Body of pancreas (tissue), 4 donors: ENCODE measurements around the gene ARHGAP15. TPM values are rescaled to one million over a fixed set of nuclear protein-coding genes. Genes with fewer than 3 reads are reported as not detected.

ENCODE experiments used
- ATAC-seq: fragments of 150-250 bp; one replicate; pipeline ENCODE4 v1.9.1; 2016
- DNase-seq, 4 donors: peaks; one replicate each; pipeline ENCODE4 v3.0.0-alpha.2; 2019
- H3K27ac ChIP-seq, 4 donors: fragments of 200-600 bp; sonication (generic); 1 replicate in 3 of 4; 2 replicates in 1 of 4; pipeline versions ENCODE4 v1.5.1 to v1.6.1; 2016 to 2019; ENCODE audit warnings: mild to moderate bottlenecking in 1 of 4, mixed read lengths in 1 of 4, moderate library complexity in 1 of 4
- H3K27me3 ChIP-seq, 2 donors: fragments of 200-600 bp; sonication (generic); one replicate each; pipeline ENCODE4 v1.6.0; 2016; ENCODE audit warnings: mild to moderate bottlenecking in 1 of 2
- H3K36me3 ChIP-seq, 2 donors: fragments of 200-600 bp; sonication (generic); replicated peaks in 1 of 2; 2 replicates each; pipeline ENCODE4 v1.5.1; 2016; ENCODE audit warnings: low read depth in 2 of 2; ENCODE audit not compliant: insufficient read depth in 1 of 2
- H3K4me1 ChIP-seq: fragments of 200-600 bp; sonication (generic); one replicate; pipeline ENCODE4 v1.6.0; 2016
- H3K4me3 ChIP-seq, 2 donors: fragments of 200-600 bp; sonication (generic); 1 replicate in 1 of 2; 2 replicates in 1 of 2; pipeline ENCODE4 v1.5.1; 2016 to 2019
- H3K9me3 ChIP-seq, 3 donors: fragments of 200-600 bp; sonication (generic); 1 replicate in 2 of 3; 2 replicates in 1 of 3; pipeline ENCODE4 v1.5.1; 2016
- CTCF ChIP-seq, 7 experiments: fragments of 450-650 bp in 4 of 7; fragments of 200-600 bp in 3 of 7; sonication (generic) in 3 of 7; IDR thresholded peaks; one replicate each; pipeline ENCODE4 v1.5.1; 2016 to 2019; ENCODE audit warnings: antibody characterized with exemption in 7 of 7
- POLR2A ChIP-seq, 3 donors: fragments of 450-650 bp; IDR thresholded peaks; one replicate each; pipeline ENCODE4 v1.6.1; 2016; ENCODE audit warnings: antibody characterized with exemption in 3 of 3, mild to moderate bottlenecking in 2 of 3
- WGBS, 2 donors: methylation state at CpG; one replicate each; pipeline ENCODE4 v1.1.5; 2017; 5-methylcytosine and 5-hydroxymethylcytosine counted together
- intact Hi-C: fragments of 100-400 bp; cut with DNase I; formaldehyde crosslinking; loops from one replicate; pipeline ENCODE4 v1.15.1; 2023
- total RNA-seq, 2 donors: library from RNA; depleted of rRNA; stranded (reverse); fragments of >200 nt; gene quantifications; one replicate each; pipeline ENCODE4 v1.1.0, GENCODE V29; 2016

ARHGAP15 gene
- total RNA-seq, 2 donors from 2014 or later, result 1.3 TPM; not detected in 1

- H3K36me3 ChIP-seq, result no peaks in the 10 kb centered on the region
- no peaks in the 10 kb centered on the region for H3K27me3 ChIP-seq
- H3K27ac ChIP-seq, result no peak overlapping the region
- H3K9me3 ChIP-seq, result no peaks in the 10 kb centered on the region
- DNase-seq (no peak), ATAC-seq (no peak)
- intact Hi-C loops, result no loop called here
- WGBS, 2 donors, result 71 to 78% methylated on average over 5 of the region's 5 CpGs
- no peak for TF ChIP-seq POLR2A (IDR thresholded peaks at IDR 0.05)
- TF ChIP-seq CTCF (IDR thresholded peaks at IDR 0.05), result no peak
- H3K4me3 ChIP-seq, result no peak overlapping the region
- H3K4me1 ChIP-seq, result no peaks in the 10 kb centered on the region
Measured at GRCh38 chr2:143742581-143742980, 613.4 kb downstream of the ARHGAP15 start.

GRCh38 chr2:143744114-143744513 lies 614.9 kb downstream of the ARHGAP15 start:
- ATAC-seq (no peak), DNase-seq (no peak)
- no peaks in the 10 kb centered on the region for H3K4me1 ChIP-seq
- no peak overlapping the region for H3K4me3 ChIP-seq
- intact Hi-C loops, result no loop called here
- no peak overlapping the region for H3K27ac ChIP-seq
- WGBS, 2 donors, result 95 to 100% methylated on average over 2 of the region's 2 CpGs
- no peaks in the 10 kb centered on the region for H3K36me3 ChIP-seq
- no peak for TF ChIP-seq CTCF (IDR thresholded peaks at IDR 0.05)
- TF ChIP-seq POLR2A (IDR thresholded peaks at IDR 0.05), result no peak
- H3K9me3 ChIP-seq, result no peaks in the 10 kb centered on the region
- no peaks in the 10 kb centered on the region for H3K27me3 ChIP-seq

- no peak overlapping the region for H3K27ac ChIP-seq
- H3K9me3 ChIP-seq, result no peaks in the 10 kb centered on the region
- WGBS, 2 donors, result 63 to 66% methylated on average over 2 of the region's 2 CpGs
- peak in 2 of 4 donors; percentile 20 to 22 for DNase-seq
- no peak overlapping the region for H3K4me3 ChIP-seq
- intact Hi-C loops, result no loop called here
- peak; percentile 80 for ATAC-seq
- no peaks in the 10 kb centered on the region for H3K4me1 ChIP-seq
- no peaks in the 10 kb centered on the region for H3K36me3 ChIP-seq
- TF ChIP-seq CTCF (IDR thresholded peaks at IDR 0.05), result no peak
- no peak for TF ChIP-seq POLR2A (IDR thresholded peaks at IDR 0.05)
- no peaks in the 10 kb centered on the region for H3K27me3 ChIP-seq
Measured at GRCh38 chr2:143745060-143745459, 615.8 kb downstream of the ARHGAP15 start.

GRCh38 chr2:143754742-143755141 lies 625.5 kb downstream of the ARHGAP15 start:
- Histone ChIP-seq H3K36me3 (no peaks in the 10 kb centered on the region), H3K27me3 (no peaks in the 10 kb centered on the region), H3K4me1 (no peaks in the 10 kb centered on the region), H3K4me3 (no peak overlapping the region), H3K9me3 (no peaks in the 10 kb centered on the region), H3K27ac (no peak overlapping the region)
- intact Hi-C loops, result no loop called here
- ATAC-seq (no peak), DNase-seq (no peak)
- 88 to 92% methylated on average over 1 of the region's 1 CpG for WGBS, 2 donors
- TF ChIP-seq CTCF (IDR thresholded peaks at IDR 0.05), result no peak
- no peak for TF ChIP-seq POLR2A (IDR thresholded peaks at IDR 0.05)

- intact Hi-C loops, result no loop called here
- H3K27ac ChIP-seq, result no peak overlapping the region
- 78 to 87% methylated on average over 3 of the region's 3 CpGs for WGBS, 2 donors
- no peak for ATAC-seq
- H3K4me3 ChIP-seq, result no peak overlapping the region
- DNase-seq, result no peak
- no peaks in the 10 kb centered on the region for H3K9me3 ChIP-seq
- no peaks in the 10 kb centered on the region for H3K4me1 ChIP-seq
- H3K36me3 ChIP-seq, result no peaks in the 10 kb centered on the region
- TF ChIP-seq CTCF (IDR thresholded peaks at IDR 0.05) (no peak), POLR2A (IDR thresholded peaks at IDR 0.05) (no peak)
- no peaks in the 10 kb centered on the region for H3K27me3 ChIP-seq
Measured at GRCh38 chr2:143758629-143759330, 629.6 kb downstream of the ARHGAP15 start.
